GM19240 (cell line): ENCODE data around the gene CYP1A2.

Experiments used
- DNase-seq: peaks from one replicate; pipeline ENCODE4 v3.0.0; 2011; ENCODE audit warnings: low spot score; ENCODE audit not compliant: insufficient read length

CYP1A2 gene

GRCh38 chr15:74802862-74803447 lies 54.3 kb downstream of the CYP1A2 start:
- DNase-seq = no peak

- no peak for DNase-seq
Measured at GRCh38 chr15:74804935-74805334, 56.3 kb downstream of the CYP1A2 start.
